HG02840 (cell line): ENCODE results near the gene RBM33.

ENCODE experiments used
- ATAC-seq: cut with Tn5 transposase; IDR thresholded peaks from one replicate; pipeline ENCODE4 v1.9.1; 2021; ENCODE audit warnings: mild to moderate bottlenecking, moderate library complexity, moderate number of reproducible peaks; ENCODE audit not compliant: unreplicated experiment, low FRiP score

Gene RBM33

GRCh38 chr7:155721056-155721455 is 76.6 kb downstream of the RBM33 start:
- no peak for ATAC-seq

GRCh38 chr7:155722118-155722517 is 77.7 kb downstream of the RBM33 start:
- ATAC-seq, result peak; percentile 64

GRCh38 chr7:155722936-155723335 is 78.5 kb downstream of the RBM33 start:
- no peak for ATAC-seq

- no peak for ATAC-seq
These were observed 80.0 kb downstream of the RBM33 start for GRCh38 chr7:155724327-155725005.

- no peak for ATAC-seq
These were observed 80.5 kb downstream of the RBM33 start for GRCh38 chr7:155725006-155725355.

- ATAC-seq, result no peak
These were observed 83.2 kb downstream of the RBM33 start for GRCh38 chr7:155727616-155728015.

- no peak for ATAC-seq
These were observed 83.7 kb downstream of the RBM33 start for GRCh38 chr7:155728116-155728515.

GRCh38 chr7:155729847-155730246 is 85.4 kb downstream of the RBM33 start:
- ATAC-seq, result no peak

- ATAC-seq, result no peak
These were observed 86.9 kb downstream of the RBM33 start for GRCh38 chr7:155731380-155731779.

GRCh38 chr7:155731871-155732270 is 87.4 kb downstream of the RBM33 start:
- ATAC-seq, result no peak

- no peak for ATAC-seq
These were observed 87.8 kb downstream of the RBM33 start for GRCh38 chr7:155732286-155732685.

GRCh38 chr7:155733582-155734444 is 89.4 kb downstream of the RBM33 start:
- ATAC-seq, result no peak

GRCh38 chr7:155734445-155734809 is 90.0 kb downstream of the RBM33 start:
- ATAC-seq, result no peak

- ATAC-seq, result no peak
These were observed 91.1 kb downstream of the RBM33 start for GRCh38 chr7:155735442-155736115.

GRCh38 chr7:155737590-155737989 is 93.1 kb downstream of the RBM33 start:
- ATAC-seq, result no peak

GRCh38 chr7:155738104-155738503 is 93.6 kb downstream of the RBM33 start:
- no peak for ATAC-seq

- no peak for ATAC-seq
These were observed 94.4 kb downstream of the RBM33 start for GRCh38 chr7:155738652-155739537.

GRCh38 chr7:155739538-155740143 is 95.2 kb downstream of the RBM33 start:
- ATAC-seq, result no peak

GRCh38 chr7:155741082-155741481 is 96.6 kb downstream of the RBM33 start:
- ATAC-seq, result no peak

- no peak for ATAC-seq
These were observed 97.3 kb downstream of the RBM33 start for GRCh38 chr7:155741805-155742204.
